Psoas muscle (tissue), 8 donors: ENCODE results near the gene DAO. TPM values are rescaled to one million over a fixed set of nuclear protein-coding genes. Genes with fewer than 3 reads are reported as not detected.
A peak's percentile ranks its signal among the peaks of the same experiment; 100 is the strongest.

Experiments used
- ATAC-seq, 4 donors: fragments of 200-7000 bp; cut with Tn5 transposase; one replicate each; pipeline ENCODE4 v1.9.1; 2020; ENCODE audit warnings: moderate library complexity in 3 of 4, mild to moderate bottlenecking in 2 of 4
- DNase-seq, 2 donors: peaks; one replicate each; pipeline ENCODE4 v3.0.0-alpha.2; 2020
- H3K27ac ChIP-seq: fragments of 200-600 bp; one replicate; pipeline ENCODE4 v1.8.0; 2022
- H3K27me3 ChIP-seq, 3 donors: fragments of 200-600 bp in 1 of 3; one replicate each; pipeline versions ENCODE4 v1.6.1 to v1.8.0; 2013 to 2022; ENCODE audit warnings: low read length in 2 of 3, mild to moderate bottlenecking in 2 of 3, moderate library complexity in 1 of 3; ENCODE audit not compliant: insufficient read depth in 3 of 3
- H3K36me3 ChIP-seq, 2 donors: fragments of 200-600 bp in 1 of 2; one replicate each; pipeline versions ENCODE4 v1.6.1 to v1.8.0; 2013 to 2022; ENCODE audit warnings: low read depth in 1 of 2, mild to moderate bottlenecking in 1 of 2, moderate library complexity in 1 of 2; ENCODE audit not compliant: insufficient read depth in 1 of 2
- H3K4me1 ChIP-seq: fragments of 200-600 bp; one replicate; pipeline ENCODE4 v1.8.0; 2022
- H3K4me3 ChIP-seq: fragments of 200-600 bp; one replicate; pipeline ENCODE4 v1.8.0; 2022; ENCODE audit warnings: mild to moderate bottlenecking
- H3K9me3 ChIP-seq: fragments of 200-600 bp; one replicate; pipeline ENCODE4 v1.8.0; 2022
- WGBS, 3 donors: extraction: QIAGEN DNeasy Blood & Tissue Kit; methylation state at CpG; one replicate each; pipeline versions ENCODE4 v1.1.6 to v1.1.7; 2013; 5-methylcytosine and 5-hydroxymethylcytosine counted together
- intact Hi-C, 2 donors: fragments of 100-400 bp; cut with DNase I; formaldehyde crosslinking; loops; one replicate each; pipeline versions ENCODE4 v1.11.0 to v1.14.2; 2022
- polyA plus RNA-seq, 3 donors: library from polyadenylated mRNA; stranded (reverse); fragments of 200-250 nt; gene quantifications; one replicate each; pipeline ENCODE4 v1.2.3, GENCODE V29; 2013
- total RNA-seq, 4 donors: library from RNA; stranded (reverse); fragmentation: NEBNext Ultra II Directional in 2 of 4; extraction: Animal tissue kit (Norgen Biotek cat#: 25700) in 2 of 4; gene quantifications; one replicate each; pipeline versions ENCODE4 v1.2.1 to v1.2.4, GENCODE V29; 2021 to 2023
- TF ChIP-seq, protein P1 (sequence below): fragments of 200-600 bp; IDR thresholded peaks from one replicate; pipeline ENCODE4 v1.8.0; 2022; ENCODE audit warnings: antibody characterized with exemption
- donor health status: healthy with polysubstance abuse.
- donor health status: DM: no; HTN: no; CAD: no; lungs with moderate emphysema.
- donor health status: Bipolar disorder and iron deficiency.
- donor health status: healthy.
- donor health status: DM: yes; HTN: yes; CAD: no.
- donor health status: DM: no; HTN: no; CAD: no.
- donor health status: DM: no; HTN: no; CAD: no.
- donor health status: DM: yes; HTN: yes; CAD: no.

Gene DAO
- total and polyA plus RNA-seq, 7 donors: not detected

DNA sequence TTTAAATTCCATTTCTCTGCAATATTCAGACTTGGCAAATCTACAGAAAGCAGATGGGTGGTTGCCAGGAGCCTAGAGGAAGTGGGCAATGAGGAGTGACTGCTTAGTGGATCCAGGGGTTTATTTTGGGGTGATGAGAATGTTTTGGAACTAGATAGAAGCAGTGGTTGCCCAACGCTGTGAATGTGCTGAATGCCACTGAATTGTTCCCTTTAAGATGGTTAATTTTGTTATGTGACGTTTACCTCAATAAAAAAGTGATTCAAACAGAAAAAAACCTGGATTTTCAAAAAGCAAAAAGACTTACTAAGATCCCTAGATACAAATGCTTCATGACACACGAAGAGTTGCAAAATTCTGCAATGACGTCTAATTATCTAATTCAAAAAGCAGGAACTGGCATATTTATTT, 34.2 kb downstream of the DAO start:
- ATAC-seq (no peak), DNase-seq (no peak)
- TF ChIP-seq, protein P1, sequence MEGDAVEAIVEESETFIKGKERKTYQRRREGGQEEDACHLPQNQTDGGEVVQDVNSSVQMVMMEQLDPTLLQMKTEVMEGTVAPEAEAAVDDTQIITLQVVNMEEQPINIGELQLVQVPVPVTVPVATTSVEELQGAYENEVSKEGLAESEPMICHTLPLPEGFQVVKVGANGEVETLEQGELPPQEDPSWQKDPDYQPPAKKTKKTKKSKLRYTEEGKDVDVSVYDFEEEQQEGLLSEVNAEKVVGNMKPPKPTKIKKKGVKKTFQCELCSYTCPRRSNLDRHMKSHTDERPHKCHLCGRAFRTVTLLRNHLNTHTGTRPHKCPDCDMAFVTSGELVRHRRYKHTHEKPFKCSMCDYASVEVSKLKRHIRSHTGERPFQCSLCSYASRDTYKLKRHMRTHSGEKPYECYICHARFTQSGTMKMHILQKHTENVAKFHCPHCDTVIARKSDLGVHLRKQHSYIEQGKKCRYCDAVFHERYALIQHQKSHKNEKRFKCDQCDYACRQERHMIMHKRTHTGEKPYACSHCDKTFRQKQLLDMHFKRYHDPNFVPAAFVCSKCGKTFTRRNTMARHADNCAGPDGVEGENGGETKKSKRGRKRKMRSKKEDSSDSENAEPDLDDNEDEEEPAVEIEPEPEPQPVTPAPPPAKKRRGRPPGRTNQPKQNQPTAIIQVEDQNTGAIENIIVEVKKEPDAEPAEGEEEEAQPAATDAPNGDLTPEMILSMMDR: no peak
- H3K4me3 ChIP-seq: no peak overlapping the region
- 19 to 41% (median 21%) methylated on average over 4 of the region's 4 CpGs for WGBS, 3 donors
- no peaks in the 10 kb centered on the region for H3K9me3 ChIP-seq
- intact Hi-C loops: no loop called here
- no peak overlapping the region for H3K27ac ChIP-seq
- H3K4me1 ChIP-seq: peaks cover 3% of the 10 kb centered on the region
- no peaks in the 10 kb centered on the region for H3K27me3 ChIP-seq
- no peaks in the 10 kb centered on the region for H3K36me3 ChIP-seq

DNA sequence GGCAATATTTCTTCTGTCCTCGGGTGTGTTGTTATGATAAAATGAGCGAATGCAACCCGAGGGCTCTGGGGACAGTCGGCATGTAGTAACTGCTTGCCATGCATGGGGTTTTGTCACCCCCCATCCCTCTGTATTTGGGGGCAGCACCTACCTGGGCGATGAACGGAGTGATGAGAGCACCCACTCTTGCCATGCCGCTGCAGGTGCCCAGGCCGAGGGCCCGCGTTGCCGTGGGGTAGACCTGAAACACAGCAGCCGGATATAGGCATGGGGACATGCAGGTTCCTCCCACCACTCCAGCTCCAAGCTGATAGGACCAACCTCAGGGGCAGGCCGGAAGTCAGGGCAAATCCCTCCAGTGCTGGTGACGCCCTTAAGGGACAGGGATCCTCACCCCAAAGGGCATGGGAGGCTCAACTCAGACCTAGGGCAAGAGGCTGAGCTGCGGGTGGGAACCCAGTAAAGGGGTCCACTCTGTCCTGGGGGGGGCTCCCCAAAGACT, 35.8 kb downstream of the DAO start:
- TF ChIP-seq, protein P1: no peak
- WGBS, 3 donors: 82 to 84% (median 82%) methylated on average over 15 of the region's 15 CpGs
- ATAC-seq (no peak), DNase-seq (no peak)
- H3K9me3 ChIP-seq: peaks cover 5% of the 10 kb centered on the region
- H3K27me3 ChIP-seq: no peaks in the 10 kb centered on the region
- no peak overlapping the region for H3K27ac ChIP-seq
- peaks cover 3% of the 10 kb centered on the region for H3K4me1 ChIP-seq
- H3K36me3 ChIP-seq: no peaks in the 10 kb centered on the region
- intact Hi-C loops: no loop called here
- H3K4me3 ChIP-seq: no peak overlapping the region

DNA sequence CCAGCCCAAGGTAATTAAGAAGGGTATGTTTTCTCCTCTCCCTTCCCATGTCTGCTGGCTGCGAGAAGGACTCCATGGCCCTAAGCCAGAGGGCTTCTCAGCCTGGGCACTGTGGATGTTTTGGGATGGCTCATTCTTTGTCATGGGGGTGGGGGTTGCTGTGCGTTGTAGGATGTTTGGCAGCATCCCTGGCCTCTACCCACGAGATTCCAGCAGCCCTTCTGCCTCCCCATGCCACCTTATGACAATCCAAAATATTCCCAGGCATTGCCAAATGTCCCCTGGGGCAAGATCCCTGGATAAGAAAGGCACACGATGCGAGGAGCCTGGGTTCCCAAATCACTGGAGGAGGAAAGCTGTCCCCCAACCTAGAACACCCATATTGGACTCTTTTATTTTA, 36.4 kb downstream of the DAO start:
- WGBS, 3 donors: 40 to 52% (median 51%) methylated on average over 5 of the region's 5 CpGs
- Histone ChIP-seq H3K27ac (no peak overlapping the region), H3K36me3 (no peaks in the 10 kb centered on the region), H3K27me3 (no peaks in the 10 kb centered on the region), H3K9me3 (peaks cover 5% of the 10 kb centered on the region), H3K4me3 (no peak overlapping the region), H3K4me1 (peaks cover 3% of the 10 kb centered on the region)
- no peak for DNase-seq
- intact Hi-C loops: no loop called here
- TF ChIP-seq, protein P1: no peak
- ATAC-seq: no peak

DNA sequence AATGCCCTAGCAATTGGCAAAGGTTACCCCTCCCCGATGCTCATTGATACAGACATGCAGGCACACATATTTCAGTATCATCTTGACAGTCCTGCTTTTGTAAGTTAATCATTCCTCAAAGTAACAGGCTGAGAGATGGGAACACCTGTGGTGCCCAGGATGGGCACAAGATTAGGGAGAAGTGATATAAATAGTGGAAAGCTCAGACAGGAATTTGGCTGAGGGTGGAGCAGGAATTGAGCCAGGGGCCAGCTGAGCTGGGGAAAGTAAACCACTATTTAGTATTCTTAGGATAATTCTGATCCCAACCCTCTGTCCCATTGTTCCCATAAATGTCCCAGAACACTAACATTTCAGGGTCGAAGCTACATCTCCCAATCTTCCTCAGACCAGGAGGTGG, 38.3 kb downstream of the DAO start:
- Histone ChIP-seq H3K4me3 (no peak overlapping the region), H3K36me3 (no peaks in the 10 kb centered on the region), H3K27me3 (no peaks in the 10 kb centered on the region), H3K4me1 (peaks cover 3% of the 10 kb centered on the region), H3K9me3 (peaks cover 5% of the 10 kb centered on the region), H3K27ac (no peak overlapping the region)
- TF ChIP-seq, protein P1: no peak
- 30 to 43% (median 31%) methylated on average over 2 of the region's 2 CpGs for WGBS, 3 donors
- ATAC-seq (peak in 1 of 4 donors; percentile 73), DNase-seq (no peak)
- intact Hi-C loops: no loop called here

DNA sequence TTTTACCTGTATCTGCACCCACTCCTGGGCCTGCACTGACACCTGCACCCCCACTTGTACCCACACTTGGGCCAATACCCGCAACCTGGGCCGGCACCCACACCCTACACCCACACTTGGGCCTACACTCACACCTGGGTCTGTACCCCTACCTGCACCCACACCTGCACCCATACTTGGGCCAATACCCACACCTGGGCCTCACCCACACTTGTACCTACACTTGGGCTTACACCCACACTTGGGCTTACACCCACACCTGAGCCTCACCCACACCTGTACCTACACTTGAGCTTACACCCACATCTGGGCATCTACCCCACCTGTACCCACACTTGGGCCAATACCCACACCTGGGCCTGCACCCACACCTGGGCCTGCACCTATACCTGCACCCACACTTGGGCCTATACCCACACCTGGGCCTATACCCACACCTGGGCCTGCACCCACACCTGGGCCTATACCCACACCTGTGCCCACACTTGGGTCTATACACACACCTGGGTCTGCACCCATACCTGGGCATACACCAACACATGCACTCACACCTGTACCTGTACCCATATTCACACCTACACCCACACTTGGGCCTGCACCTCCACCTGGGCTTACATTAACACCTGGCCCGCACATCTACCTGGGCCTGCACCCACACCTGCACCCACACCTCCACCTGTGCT, 39.2 kb downstream of the DAO start:
- H3K9me3 ChIP-seq: peaks cover 5% of the 10 kb centered on the region
- H3K27me3 ChIP-seq: no peaks in the 10 kb centered on the region
- intact Hi-C loops: no loop called here
- peaks cover 3% of the 10 kb centered on the region for H3K4me1 ChIP-seq
- 76 to 95% (median 81%) methylated on average over 3 of the region's 3 CpGs for WGBS, 3 donors
- no peak for DNase-seq
- H3K4me3 ChIP-seq: no peak overlapping the region
- TF ChIP-seq, protein P1: no peak
- H3K36me3 ChIP-seq: no peaks in the 10 kb centered on the region
- no peak for ATAC-seq
- H3K27ac ChIP-seq: no peak overlapping the region
